K562 (cell line): Measurements from ENCODE around the gene NDUFB10. TPM values are rescaled to one million over a fixed set of nuclear protein-coding genes. Genes with fewer than 3 reads are reported as not detected.

Source experiments
- ATAC-seq: fragments of 200-7000 bp; cut with Tn5 transposase; 3 replicates; pipeline ENCODE4 v1.9.1; 2020; ENCODE audit warnings: moderate library complexity
- BruUV-seq: library from RNA; stranded (reverse); fragments of 400-500 nt; replicated peaks from 2 replicates; lab custom pipeline; 2021; lab: Mats Ljungman, UMichigan
- CTCF ChIA-PET: fragments of 300-600 bp; formaldehyde crosslinking; extraction: SDS; loops from one replicate; lab custom pipeline; 2021; ENCODE audit warnings: low intra/inter-chr PET ratio; lab: Yijun Ruan, JAX
- POLR2A ChIA-PET: fragments of 300-600, 350-650 bp; sonication (Branson Sonifier 250); formaldehyde crosslinking; extraction: SDS; loops from one replicate; lab custom pipeline; 2021; ENCODE audit warnings: antibody characterized with exemption, inconsistent platforms; lab: Yijun Ruan, JAX
- DNase-seq, 4 experiments: peaks; one replicate each; pipeline versions ENCODE4 v3.0.0 to v3.0.0-alpha.2; 2011 to 2018; ENCODE audit warnings: low spot score in 3 of 4, mixed read lengths in 3 of 4; ENCODE audit errors: extremely low read depth in 1 of 4
- FAIRE-seq: peaks from 2 replicates; lab custom pipeline; 2011; peaks lifted over from hg19 to GRCh38; lab: Jason Lieb, UNC
- H2AFZ ChIP-seq: 2 replicates; pipeline ENCODE4 v1.6.0; 2011; ENCODE audit warnings: low read depth, low read length, control low read depth, inconsistent platforms
- H3K27ac ChIP-seq: fragments of 200-600 bp; 3 replicates; pipeline ENCODE4 v1.8.0; 2011; ENCODE audit warnings: low read depth, mild to moderate bottlenecking, control low read depth, inconsistent platforms, low read length, moderate library complexity, mixed read lengths; ENCODE audit errors: extremely low read depth
- H3K27me3 ChIP-seq, 2 experiments: fragments of 300-600 bp in 1 of 2; 2 replicates in 1 of 2; 3 replicates in 1 of 2; pipeline versions ENCODE4 v1.6.0 to v1.8.0; 2011; ENCODE audit warnings: inconsistent platforms in 2 of 2, low read length in 2 of 2, mild to moderate bottlenecking in 1 of 2, mixed read lengths in 1 of 2, moderate library complexity in 1 of 2; ENCODE audit not compliant: control insufficient read depth in 2 of 2, insufficient read depth in 2 of 2
- H3K36me3 ChIP-seq: fragments of 300-600 bp; 3 replicates; pipeline ENCODE4 v1.8.0; 2011; ENCODE audit warnings: mild to moderate bottlenecking, low read length, inconsistent platforms; ENCODE audit not compliant: control insufficient read depth, insufficient read depth
- H3K4me1 ChIP-seq, 2 experiments: fragments of 200-600 bp in 1 of 2; replicated peaks in 1 of 2; 2 replicates in 1 of 2; 3 replicates in 1 of 2; pipeline versions ENCODE4 v1.5.1 to v1.8.0; 2011; ENCODE audit warnings: inconsistent platforms in 2 of 2, low read length in 2 of 2, mild to moderate bottlenecking in 1 of 2, mixed read lengths in 1 of 2, moderate library complexity in 1 of 2; ENCODE audit not compliant: control insufficient read depth in 2 of 2, insufficient read depth in 2 of 2
- H3K4me2 ChIP-seq: 2 replicates; pipeline ENCODE4 v1.6.1; 2011; ENCODE audit warnings: low read length, control low read depth, inconsistent platforms, mixed read lengths; ENCODE audit not compliant: insufficient read depth
- H3K4me3 ChIP-seq: fragments of 200-600 bp; sonication (generic), shearing (Covaris generic); 2 replicates; pipeline ENCODE4 v1.5.1; 2016; ENCODE audit warnings: control low read depth, inconsistent platforms
- H3K79me2 ChIP-seq: fragments of 200-600 bp; 3 replicates; pipeline ENCODE4 v1.8.0; 2011; ENCODE audit warnings: low read length, inconsistent platforms; ENCODE audit not compliant: control insufficient read depth, insufficient read depth
- H3K9ac ChIP-seq, 2 experiments: 2 replicates each; pipeline versions ENCODE4 v1.6.0 to v1.6.1; 2011; ENCODE audit warnings: low read depth in 2 of 2, low read length in 2 of 2, control low read depth in 1 of 2, inconsistent platforms in 1 of 2, mild to moderate bottlenecking in 1 of 2, mixed read lengths in 1 of 2; ENCODE audit not compliant: insufficient read depth in 1 of 2
- H3K9me1 ChIP-seq: one replicate; pipeline ENCODE4 v1.6.0; 2011; ENCODE audit warnings: inconsistent platforms, mild to moderate bottlenecking, low read length, moderate library complexity; ENCODE audit not compliant: control insufficient read depth, insufficient read depth
- H3K9me3 ChIP-seq: replicated peaks from 2 replicates; pipeline ENCODE4 v1.5.1; 2011; ENCODE audit warnings: low read depth, low read length, inconsistent platforms; ENCODE audit not compliant: control insufficient read depth, insufficient read depth
- H4K20me1 ChIP-seq: replicated peaks from 2 replicates; pipeline ENCODE4 v1.6.1; 2011; ENCODE audit warnings: low read length, inconsistent platforms, mixed read lengths; ENCODE audit not compliant: control insufficient read depth, insufficient read depth
- ADNP ChIP-seq: fragments of 200-800 bp; sonication (Bioruptor generic); IDR thresholded peaks from 2 replicates; pipeline ENCODE4 v1.6.1; 2016; ENCODE audit warnings: missing genetic modification characterization, missing compliant biosample characterization
- BCOR ChIP-seq: fragments of 450-650 bp; IDR thresholded peaks from 2 replicates; pipeline ENCODE4 v1.6.1; 2016
- NRF1 ChIP-seq, 2 experiments: fragments of 450-650 bp; IDR thresholded peaks in 1 of 2; conservative IDR thresholded peaks in 1 of 2; 2 replicates each; pipeline ENCODE4 v1.6.1; 2014; ENCODE audit warnings: mild to moderate bottlenecking in 2 of 2
- TSC22D4 ChIP-seq: fragments of 450-650 bp; IDR thresholded peaks from 2 replicates; pipeline ENCODE4 v1.6.1; 2016; ENCODE audit warnings: missing genetic modification characterization, missing biosample characterization, control low read depth
- ZNF146 ChIP-seq: IDR thresholded peaks from one replicate; pipeline ENCODE4 v1.6.1; 2018; ENCODE audit warnings: missing compliant biosample characterization; ENCODE audit not compliant: unreplicated experiment
- ZNF324 ChIP-seq: fragments of 250-450 bp; sonication (Bioruptor Pico); IDR thresholded peaks from 2 replicates; pipeline ENCODE4 v1.4.0; 2020; ENCODE audit warnings: mild to moderate bottlenecking
- WGBS: fragments of 100-300 bp; shearing (Covaris generic); methylation state at CpG from one replicate; pipeline ENCODE4 v1.1.6; 2016; ENCODE audit warnings: low coverage, mixed read lengths; ENCODE audit not compliant: insufficient coverage; ENCODE audit errors: missing lambda C conversion rate; 5-methylcytosine and 5-hydroxymethylcytosine counted together
- in situ Hi-C: fragments of 300-500 bp; cut with MboI; formaldehyde crosslinking; loops from 4 replicates; pipeline ENCODE4 v1.15.0; 2018; ENCODE audit warnings: inconsistent platforms, mixed read lengths
- intact Hi-C: fragments of 100-400 bp; cut with micrococcal nuclease; formaldehyde crosslinking; loops from 2 replicates; pipeline ENCODE4 v1.14.2; 2022
- polyA plus RNA-seq, 8 experiments: library from polyadenylated mRNA; depleted of rRNA in 4 of 8; stranded (reverse) in 5 of 8; unstranded in 3 of 8; fragments of >200 nt; fragmentation: Nextera tagmentation in 2 of 8; fragmentation: Illumina TruSeq in 1 of 8; extraction: Ambion mirVana in 2 of 8; extraction: Trizol in 1 of 8; gene quantifications; 2 replicates each; pipeline versions ENCODE4 v1.2.1 to v1.2.3, GENCODE V29; 2011 to 2014; ENCODE audit warnings: inconsistent platforms in 1 of 8, missing spikeins in 1 of 8
- total RNA-seq, 7 experiments: library from RNA; depleted of rRNA in 6 of 7; stranded (reverse); fragments of >200 nt in 6 of 7; fragmentation: Illumina TruSeq in 2 of 7; extraction: Trizol in 2 of 7; gene quantifications; 2 replicates each; pipeline versions ENCODE4 v1.2.1 to v1.2.3, GENCODE V29; 2011 to 2021; ENCODE audit warnings: low replicate concordance in 1 of 7
- TF ChIP-seq, protein P1 (sequence below): sonication (generic); formaldehyde crosslinking; IDR thresholded peaks from 2 replicates; pipeline ENCODE4 v1.8.0; 2022; ENCODE audit warnings: missing genetic modification reagents, mild to moderate bottlenecking, moderate library complexity, borderline replicate concordance

Gene NDUFB10
- total and polyA plus RNA-seq, 9 of the 15 experiments (the other 6 are each of a cell fraction or from before 2014, with no cell fraction given), result 69.3 to 527 (median 161) TPM

DNA sequence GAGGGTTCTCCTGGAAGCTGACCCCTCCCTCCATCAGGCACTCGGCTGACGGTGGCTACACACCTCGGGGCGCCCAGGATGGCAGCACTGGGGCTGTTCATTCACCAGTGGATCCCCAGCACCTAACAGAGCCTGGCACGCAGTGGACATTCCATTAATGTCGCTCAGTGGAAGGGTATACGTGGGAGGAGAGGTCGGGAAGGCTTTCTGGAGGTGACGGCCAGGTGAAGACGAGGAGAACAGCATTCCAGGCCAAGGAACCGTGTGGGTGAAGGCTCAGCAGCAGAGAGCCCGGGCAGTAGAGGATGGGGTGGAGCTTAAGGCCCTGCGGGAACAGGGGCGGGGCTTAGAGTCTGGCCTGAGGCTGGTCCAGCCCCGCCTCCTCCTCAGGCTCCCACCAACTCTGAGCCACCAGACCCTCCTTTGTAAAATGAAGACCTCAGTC, 38.6 kb upstream of the NDUFB10 start (continued):
- TF ChIP-seq TSC22D4 (tag), result no peak
- TF ChIP-seq NRF1 (conservative IDR thresholded peaks at IDR 0.05 in 1 of 2, IDR thresholded peaks at IDR 0.05 in 1 of 2), result peak in 1 of 2 experiments; percentile 27; a peak in 1 of 4 replicates
- no peak for TF ChIP-seq ZNF324
- TF ChIP-seq, protein P1, sequence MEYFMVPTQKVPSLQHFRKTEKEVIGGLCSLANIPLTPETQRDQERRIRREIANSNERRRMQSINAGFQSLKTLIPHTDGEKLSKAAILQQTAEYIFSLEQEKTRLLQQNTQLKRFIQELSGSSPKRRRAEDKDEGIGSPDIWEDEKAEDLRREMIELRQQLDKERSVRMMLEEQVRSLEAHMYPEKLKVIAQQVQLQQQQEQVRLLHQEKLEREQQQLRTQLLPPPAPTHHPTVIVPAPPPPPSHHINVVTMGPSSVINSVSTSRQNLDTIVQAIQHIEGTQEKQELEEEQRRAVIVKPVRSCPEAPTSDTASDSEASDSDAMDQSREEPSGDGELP (CRISPR knock-in tag), result 0 out of 2 replicates have a peak, but pooled peaks have one; percentile 21

DNA sequence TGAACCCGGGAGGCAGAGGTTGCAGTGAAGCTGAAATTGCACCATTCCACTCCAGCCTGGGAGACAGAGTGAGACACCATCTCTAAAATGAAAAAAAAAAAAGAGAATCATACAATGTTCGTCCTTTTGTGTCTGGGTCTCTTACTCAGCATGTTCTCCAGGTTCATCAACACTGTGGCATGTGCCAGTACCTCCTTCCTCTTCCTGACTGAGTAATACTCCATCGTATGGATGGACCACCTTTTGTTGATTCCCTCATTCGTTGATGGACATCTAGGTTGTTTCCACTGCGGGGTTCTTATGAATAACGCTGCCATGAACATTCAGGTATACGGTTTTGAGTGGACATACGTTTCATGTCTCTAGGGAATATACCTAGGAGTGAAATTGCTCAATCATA, 37.0 kb upstream of the NDUFB10 start:
- no peak overlapping the region for H3K4me2 ChIP-seq
- ChIA-PET CTCF (no interaction called here), POLR2A (no interaction called here)
- H3K9me3 ChIP-seq, result no peaks in the 10 kb centered on the region
- FAIRE-seq (no peak), DNase-seq (no peak), ATAC-seq (no peak)
- peaks cover 9 to 24% of the 10 kb centered on the region in 2 experiments; a peak in 3 of 5 replicates for H3K27me3 ChIP-seq
- 9% methylated on average over 8 of the region's 8 CpGs for WGBS
- H3K9ac ChIP-seq, result no peak overlapping the region
- in situ Hi-C loops, result no loop called here
- intact Hi-C loops, result no loop called here
- H3K4me1 ChIP-seq, result peaks cover 12 to 57% of the 10 kb centered on the region in 2 experiments; a peak in 4 of 5 replicates
- no peaks in the 10 kb centered on the region for H3K9me1 ChIP-seq
- no peak overlapping the region for H3K27ac ChIP-seq
- TF ChIP-seq BCOR, result peak; percentile 30; the same call in 1 of the 2 replicates
- peak; percentile 93 for TF ChIP-seq ZNF146 (CRISPR knock-in tag)
- no peak for TF ChIP-seq ADNP (tag)
- H3K36me3 ChIP-seq, result no peaks in the 10 kb centered on the region
- H3K79me2 ChIP-seq, result no peaks in the 10 kb centered on the region
- H2AFZ ChIP-seq, result no peak overlapping the region
- no peak overlapping the region for H3K4me3 ChIP-seq
- no TSS peak for BruUV-seq
- 0 out of 2 replicates have a peak, but pooled peaks cover 11% of the 10 kb centered on the region for H4K20me1 ChIP-seq
